HG02970 (cell line): ENCODE data around the gene ASAP2.

Experiments used
- ATAC-seq: cut with Tn5 transposase; IDR thresholded peaks from one replicate; pipeline ENCODE4 v1.9.1; 2021; ENCODE audit warnings: mild to moderate bottlenecking, moderate library complexity, moderate number of reproducible peaks; ENCODE audit not compliant: unreplicated experiment, low FRiP score

The ASAP2 gene

GRCh38 chr2:9415516-9416169, 209.0 kb downstream of the ASAP2 start:
- ATAC-seq: no peak

GRCh38 chr2:9416267-9416961, 209.8 kb downstream of the ASAP2 start:
- no peak for ATAC-seq

GRCh38 chr2:9416962-9417316, 210.3 kb downstream of the ASAP2 start:
- no peak for ATAC-seq

- ATAC-seq: no peak
Measured at GRCh38 chr2:9417725-9418124, 211.1 kb downstream of the ASAP2 start.

- no peak for ATAC-seq
Measured at GRCh38 chr2:9418746-9419145, 212.1 kb downstream of the ASAP2 start.

- no peak for ATAC-seq
Measured at GRCh38 chr2:9419541-9419940, 212.9 kb downstream of the ASAP2 start.

- no peak for ATAC-seq
Measured at GRCh38 chr2:9420495-9420894, 213.9 kb downstream of the ASAP2 start.

- ATAC-seq: peak; percentile 1
Measured at GRCh38 chr2:9422321-9423099, 215.9 kb downstream of the ASAP2 start.

- peak; percentile 90 for ATAC-seq
Measured at GRCh38 chr2:9423100-9423921, 216.7 kb downstream of the ASAP2 start, which contains the start of the genes CPSF3 and ITGB1BP1. CPSF3 (plus strand) TSS chr2:9423654; CDS start chr2:9423774, 120 bp downstream. ITGB1BP1 (minus strand) TSS chr2:9423528; CDS start chr2:9418697, 4,831 bp downstream.

- ATAC-seq: no peak
Measured at GRCh38 chr2:9423922-9424272, 217.3 kb downstream of the ASAP2 start.

GRCh38 chr2:9424447-9425164, 218.0 kb downstream of the ASAP2 start:
- ATAC-seq: no peak

- no peak for ATAC-seq
Measured at GRCh38 chr2:9428965-9429577, 222.5 kb downstream of the ASAP2 start.

- ATAC-seq: no peak
Measured at GRCh38 chr2:9430316-9431293, 224.0 kb downstream of the ASAP2 start.

- ATAC-seq: no peak
Measured at GRCh38 chr2:9434489-9434888, 227.9 kb downstream of the ASAP2 start.

GRCh38 chr2:9439536-9439935, 232.9 kb downstream of the ASAP2 start:
- no peak for ATAC-seq

- ATAC-seq: no peak
Measured at GRCh38 chr2:9440058-9440727, 233.6 kb downstream of the ASAP2 start.

- no peak for ATAC-seq
Measured at GRCh38 chr2:9441556-9441955, 234.9 kb downstream of the ASAP2 start.

GRCh38 chr2:9443526-9443925, 236.9 kb downstream of the ASAP2 start:
- ATAC-seq: no peak
